ENCODE measurements around the gene AGTRAP. TPM values are rescaled to one million over a fixed set of nuclear protein-coding genes. Genes with fewer than 3 reads are reported as not detected.

AGTRAP gene
- total RNA-seq, 1 donor from 2014 or later = 95.6 TPM

- no peak for DNase-seq (ENCODE audit: low spot score in 2 of 2)
- Histone ChIP-seq H3K4me1 (no peaks in the 10 kb centered on the region), H3K27ac (no peak overlapping the region), H3K27me3 (no peaks in the 10 kb centered on the region), H3K4me3 (no peak overlapping the region), H3K9me3 (no peaks in the 10 kb centered on the region), H3K36me3 (no peaks in the 10 kb centered on the region)
- TF ChIP-seq CTCF (IDR thresholded peaks at IDR 0.05) = no peak
- intact Hi-C loops (cut with DNase I) = no loop called here
These were observed 27.2 kb upstream of the AGTRAP start for GRCh38 chr1:11708554-11709350.

GRCh38 chr1:11711490-11711889 lies 24.4 kb upstream of the AGTRAP start:
- H3K36me3 ChIP-seq = no peaks in the 10 kb centered on the region
- DNase-seq (ENCODE audit: low spot score in 2 of 2) = no peak
- H3K4me1 ChIP-seq = no peaks in the 10 kb centered on the region
- no peak overlapping the region for H3K27ac ChIP-seq
- intact Hi-C loops (cut with DNase I) = no loop called here
- no peaks in the 10 kb centered on the region for H3K9me3 ChIP-seq
- H3K4me3 ChIP-seq = no peak overlapping the region
- H3K27me3 ChIP-seq = no peaks in the 10 kb centered on the region
- TF ChIP-seq CTCF (IDR thresholded peaks at IDR 0.05) = no peak

GRCh38 chr1:11712285-11712684 lies 23.7 kb upstream of the AGTRAP start:
- no peak for TF ChIP-seq CTCF (IDR thresholded peaks at IDR 0.05)
- H3K4me3 ChIP-seq = no peak overlapping the region
- intact Hi-C loops (cut with DNase I) = no loop called here
- H3K27ac ChIP-seq = no peak overlapping the region
- H3K27me3 ChIP-seq = no peaks in the 10 kb centered on the region
- no peaks in the 10 kb centered on the region for H3K4me1 ChIP-seq
- no peaks in the 10 kb centered on the region for H3K36me3 ChIP-seq
- no peak for DNase-seq (ENCODE audit: low spot score in 2 of 2)
- H3K9me3 ChIP-seq = no peaks in the 10 kb centered on the region

- H3K4me3 ChIP-seq = no peak overlapping the region
- no peaks in the 10 kb centered on the region for H3K27me3 ChIP-seq
- DNase-seq (ENCODE audit: low spot score in 2 of 2) = no peak
- no peaks in the 10 kb centered on the region for H3K4me1 ChIP-seq
- H3K27ac ChIP-seq = no peak overlapping the region
- no peaks in the 10 kb centered on the region for H3K36me3 ChIP-seq
- no peaks in the 10 kb centered on the region for H3K9me3 ChIP-seq
- no peak for TF ChIP-seq CTCF (IDR thresholded peaks at IDR 0.05)
- intact Hi-C loops (cut with DNase I) = no loop called here
These were observed 22.8 kb upstream of the AGTRAP start for GRCh38 chr1:11713095-11713494.

GRCh38 chr1:11714831-11715575 lies 20.9 kb upstream of the AGTRAP start:
- H3K27ac ChIP-seq = no peak overlapping the region
- no peaks in the 10 kb centered on the region for H3K27me3 ChIP-seq
- intact Hi-C loops (cut with DNase I) = no loop called here
- H3K4me3 ChIP-seq = no peak overlapping the region
- peaks cover 3% of the 10 kb centered on the region in 2 donors for H3K4me1 ChIP-seq
- DNase-seq (ENCODE audit: low spot score in 2 of 2) = no peak
- no peak for TF ChIP-seq CTCF (IDR thresholded peaks at IDR 0.05)
- H3K9me3 ChIP-seq = no peaks in the 10 kb centered on the region
- H3K36me3 ChIP-seq = no peaks in the 10 kb centered on the region
